Hepatocyte (in vitro differentiated cells): ENCODE results near the gene CHAF1A. TPM values are rescaled to one million over a fixed set of nuclear protein-coding genes. Genes with fewer than 3 reads are reported as not detected.

Experiments used
- microRNA-seq: library from miRNA; unstranded; fragments of <30 nt; microRNA quantifications from one replicate; pipeline ENCODE4, GENCODE V29; 2017
- polyA plus RNA-seq: library from polyadenylated mRNA; unstranded; fragments of >200 nt; fragmentation: Nextera tagmentation; extraction: Ambion mirVana; gene quantifications from 2 replicates; pipeline ENCODE4 v1.2.1, GENCODE V29; 2016
- small RNA-seq: library from RNA; depleted of rRNA; stranded (forward); fragments of <200 nt; gene quantifications from one replicate; pipeline ENCODE3, GENCODE V24; 2014
- total RNA-seq: library from RNA; depleted of rRNA; stranded (reverse); fragments of >200 nt; gene quantifications from 2 replicates; pipeline ENCODE4 v1.2.3, GENCODE V29; 2014

CHAF1A gene
- total and polyA plus RNA-seq, 2 experiments from 2014 or later, result 6.2 to 6.5 TPM

Small RNA genes within 50 kb of the gene (microRNA-seq; reads per million reads assigned to microRNA genes)
- 4.0 reads per million for gene MIR4746

Small RNA genes within 50 kb of the gene (small RNA-seq; reads per million reads assigned to genes)
- not detected for gene MIR4746

Other genes starting within 250 kb of the CHAF1A start
- 21.7 and 31.9 TPM in 2 replicates for gene CREB3L3, start 249.0 kb upstream of the CHAF1A start, total RNA-seq
- gene CREB3L3, start 249.0 kb upstream of the CHAF1A start, polyA plus RNA-seq, result 31.2 and 48.5 TPM in 2 replicates
- gene SIRT6, start 220.1 kb upstream of the CHAF1A start, total RNA-seq, result 15.6 and 15.7 TPM in 2 replicates
- gene SIRT6, start 220.1 kb upstream of the CHAF1A start, polyA plus RNA-seq, result 9.9 and 16.8 TPM in 2 replicates
- 0.84 and 3.4 TPM in 2 replicates for gene ANKRD24, start 220.0 kb upstream of the CHAF1A start, total RNA-seq
- 1.5 and 2.0 TPM in 2 replicates for gene ANKRD24, start 220.0 kb upstream of the CHAF1A start, polyA plus RNA-seq
- 3.0 and 5.9 TPM in 2 replicates for gene EBI3, start 173.1 kb upstream of the CHAF1A start, total RNA-seq
- gene EBI3, start 173.1 kb upstream of the CHAF1A start, polyA plus RNA-seq, result 7.6 and 8.2 TPM in 2 replicates
- 12.3 and 18.8 TPM in 2 replicates for gene YJU2, start 155.6 kb upstream of the CHAF1A start, total RNA-seq
- gene YJU2, start 155.6 kb upstream of the CHAF1A start, polyA plus RNA-seq, result 13.1 and 16.0 TPM in 2 replicates
- 0.08 TPM in 1 of 2 replicates, not detected in the other for gene SHD, start 123.4 kb upstream of the CHAF1A start, total RNA-seq
- gene SHD, start 123.4 kb upstream of the CHAF1A start, polyA plus RNA-seq, result 3.4 and 4.6 TPM in 2 replicates
- gene TMIGD2, start 100.3 kb upstream of the CHAF1A start, total RNA-seq, result not detected in 2 replicates
- 0.55 TPM in 1 of 2 replicates, not detected in the other for gene TMIGD2, start 100.3 kb upstream of the CHAF1A start, polyA plus RNA-seq
- 1.2 and 6.3 TPM in 2 replicates for gene FSD1, start 98.0 kb upstream of the CHAF1A start, total RNA-seq
- 2.4 and 2.8 TPM in 2 replicates for gene FSD1, start 98.0 kb upstream of the CHAF1A start, polyA plus RNA-seq
- gene STAP2, start 63.8 kb upstream of the CHAF1A start, total RNA-seq, result 27.5 and 28.1 TPM in 2 replicates
- gene STAP2, start 63.8 kb upstream of the CHAF1A start, polyA plus RNA-seq, result 34.4 and 45.2 TPM in 2 replicates
- 11.2 and 16.6 TPM in 2 replicates for gene MPND, start 59.1 kb upstream of the CHAF1A start, total RNA-seq
- 17.0 and 21.9 TPM in 2 replicates for gene MPND, start 59.1 kb upstream of the CHAF1A start, polyA plus RNA-seq
- gene SH3GL1, start 2.1 kb upstream of the CHAF1A start, total RNA-seq, result 71.8 and 81.7 TPM in 2 replicates
- gene SH3GL1, start 2.1 kb upstream of the CHAF1A start, polyA plus RNA-seq, result 111 and 114 TPM in 2 replicates
- gene UBXN6, start 55.2 kb downstream of the CHAF1A start, total RNA-seq, result 80.2 and 88.6 TPM in 2 replicates
- gene UBXN6, start 55.2 kb downstream of the CHAF1A start, polyA plus RNA-seq, result 36.8 and 44.7 TPM in 2 replicates
- gene HDGFL2, start 69.7 kb downstream of the CHAF1A start, total RNA-seq, result 34.8 and 50.3 TPM in 2 replicates
- gene HDGFL2, start 69.7 kb downstream of the CHAF1A start, polyA plus RNA-seq, result 73.0 and 73.2 TPM in 2 replicates
- 0.17 and 0.60 TPM in 2 replicates for gene PLIN4, start 115.8 kb downstream of the CHAF1A start, total RNA-seq
- gene PLIN4, start 115.8 kb downstream of the CHAF1A start, polyA plus RNA-seq, result 0.27 and 0.55 TPM in 2 replicates
- 2.1 and 5.8 TPM in 2 replicates for gene PLIN5, start 132.6 kb downstream of the CHAF1A start, total RNA-seq
- gene PLIN5, start 132.6 kb downstream of the CHAF1A start, polyA plus RNA-seq, result 6.1 and 6.4 TPM in 2 replicates
- gene LRG1, start 137.4 kb downstream of the CHAF1A start, total RNA-seq, result 5.4 and 6.3 TPM in 2 replicates
- 9.8 and 11.4 TPM in 2 replicates for gene LRG1, start 137.4 kb downstream of the CHAF1A start, polyA plus RNA-seq
- gene SEMA6B, start 157.0 kb downstream of the CHAF1A start, total RNA-seq, result 2.9 and 3.2 TPM in 2 replicates
- gene SEMA6B, start 157.0 kb downstream of the CHAF1A start, polyA plus RNA-seq, result 0.50 and 1.4 TPM in 2 replicates
- gene TNFAIP8L1, start 236.9 kb downstream of the CHAF1A start, total RNA-seq, result 10.0 and 13.6 TPM in 2 replicates
- gene TNFAIP8L1, start 236.9 kb downstream of the CHAF1A start, polyA plus RNA-seq, result 8.7 and 14.3 TPM in 2 replicates